ENCODE data around the gene CENPS.

- no peak for TF ChIP-seq EZH2 (IDR thresholded peaks at IDR 0.05)
- no peak for TF ChIP-seq POLR2AphosphoS5 (IDR thresholded peaks at IDR 0.05; ENCODE audit: borderline replicate concordance, low read depth, low read length)
- TF ChIP-seq FOXP2 (optimal IDR thresholded peaks at IDR 0.05; ENCODE audit: control extremely low read depth, extremely low read length, insufficient read depth) = no peak
These were observed 16.7 kb downstream of the CENPS start for GRCh38 chr1:10446790-10447422.

Measured in SK-N-MC (cell line).